HEK293 (cell line): Measurements from ENCODE around the gene EI24.

ENCODE experiments used
- ATF2 ChIP-seq: fragments of 450-650 bp; formaldehyde crosslinking; IDR thresholded peaks from 2 replicates; pipeline ENCODE4 v1.5.1; 2016; ENCODE audit warnings: missing biosample characterization, missing genetic modification characterization, low read depth
- FEZF1 ChIP-seq: fragments of 450-650 bp; formaldehyde crosslinking; IDR thresholded peaks from 2 replicates; pipeline ENCODE4 v1.5.1; 2016; ENCODE audit warnings: missing biosample characterization, missing genetic modification characterization
- GFI1B ChIP-seq: fragments of 450-650 bp; formaldehyde crosslinking; IDR thresholded peaks from 2 replicates; pipeline ENCODE4 v1.5.1; 2016; ENCODE audit warnings: missing biosample characterization, missing genetic modification characterization
- HIC1 ChIP-seq: fragments of 450-650 bp; formaldehyde crosslinking; IDR thresholded peaks from 2 replicates; pipeline ENCODE4 v1.5.1; 2016; ENCODE audit warnings: missing biosample characterization, missing genetic modification characterization
- KLF7 ChIP-seq: fragments of 450-650 bp; formaldehyde crosslinking; IDR thresholded peaks from 2 replicates; pipeline ENCODE4 v1.5.1; 2016; ENCODE audit warnings: missing biosample characterization, missing genetic modification characterization, borderline replicate concordance
- MYNN ChIP-seq: fragments of 450-650 bp; formaldehyde crosslinking; IDR thresholded peaks from 2 replicates; pipeline ENCODE4 v1.5.1; 2016; ENCODE audit warnings: missing biosample characterization, missing genetic modification characterization, borderline replicate concordance
- PRDM10 ChIP-seq: fragments of 450-650 bp; formaldehyde crosslinking; IDR thresholded peaks from 2 replicates; pipeline ENCODE4 v1.5.1; 2016; ENCODE audit warnings: missing biosample characterization, missing genetic modification characterization
- REPIN1 ChIP-seq: fragments of 450-650 bp; formaldehyde crosslinking; IDR thresholded peaks from 2 replicates; pipeline ENCODE4 v1.5.1; 2017; ENCODE audit warnings: missing biosample characterization, missing genetic modification characterization, low read depth
- REST ChIP-seq: fragments of 450-650 bp; formaldehyde crosslinking; IDR thresholded peaks from 2 replicates; pipeline ENCODE4 v1.5.1; 2016; ENCODE audit warnings: missing biosample characterization, missing genetic modification characterization
- YY1 ChIP-seq: fragments of 450-650 bp; formaldehyde crosslinking; IDR thresholded peaks from 2 replicates; pipeline ENCODE4 v1.5.1; 2018; ENCODE audit warnings: missing biosample characterization, missing genetic modification characterization
- ZBTB21 ChIP-seq: fragments of 450-650 bp; formaldehyde crosslinking; IDR thresholded peaks from 2 replicates; pipeline ENCODE4 v1.5.1; 2017; ENCODE audit warnings: missing biosample characterization, missing genetic modification characterization
- ZBTB6 ChIP-seq: fragments of 450-650 bp; formaldehyde crosslinking; IDR thresholded peaks from 2 replicates; pipeline ENCODE4 v1.5.1; 2017; ENCODE audit warnings: missing biosample characterization, missing genetic modification characterization
- ZNF169 ChIP-seq: fragments of 450-650 bp; formaldehyde crosslinking; IDR thresholded peaks from 2 replicates; pipeline ENCODE4 v1.5.1; 2016; ENCODE audit warnings: missing biosample characterization, missing genetic modification characterization
- ZNF18 ChIP-seq: fragments of 450-650 bp; formaldehyde crosslinking; IDR thresholded peaks from 2 replicates; pipeline ENCODE4 v1.5.1; 2016; ENCODE audit warnings: missing biosample characterization, missing genetic modification characterization
- ZNF239 ChIP-seq: fragments of 450-650 bp; formaldehyde crosslinking; IDR thresholded peaks from 2 replicates; pipeline ENCODE4 v1.5.1; 2016; ENCODE audit warnings: missing biosample characterization, missing genetic modification characterization
- ZNF423 ChIP-seq: fragments of 450-650 bp; formaldehyde crosslinking; IDR thresholded peaks from 2 replicates; pipeline ENCODE4 v1.5.1; 2016; ENCODE audit warnings: missing biosample characterization, missing genetic modification characterization
- ZNF501 ChIP-seq: fragments of 450-650 bp; formaldehyde crosslinking; IDR thresholded peaks from 2 replicates; pipeline ENCODE4 v1.5.1; 2016; ENCODE audit warnings: missing biosample characterization, missing genetic modification characterization
- ZNF513 ChIP-seq: fragments of 450-650 bp; IDR thresholded peaks from 2 replicates; pipeline ENCODE4 v1.5.1; 2018; ENCODE audit warnings: missing biosample characterization, missing genetic modification characterization
- ZNF514 ChIP-seq: fragments of 450-650 bp; formaldehyde crosslinking; IDR thresholded peaks from 2 replicates; pipeline ENCODE4 v1.5.1; 2016; ENCODE audit warnings: missing biosample characterization, missing genetic modification characterization
- ZNF600 ChIP-seq: fragments of 450-650 bp; formaldehyde crosslinking; IDR thresholded peaks from 2 replicates; pipeline ENCODE4 v1.5.1; 2016; ENCODE audit warnings: missing biosample characterization, missing genetic modification characterization
- ZNF791 ChIP-seq: fragments of 450-650 bp; formaldehyde crosslinking; IDR thresholded peaks from 2 replicates; pipeline ENCODE4 v1.5.1; 2016; ENCODE audit warnings: missing biosample characterization, missing genetic modification characterization
- ZSCAN5A ChIP-seq: fragments of 450-650 bp; formaldehyde crosslinking; IDR thresholded peaks from 2 replicates; pipeline ENCODE4 v1.5.1; 2016; ENCODE audit warnings: missing biosample characterization, missing genetic modification characterization

The EI24 gene

GRCh38 chr11:125625630-125626287 lies 56.5 kb downstream of the EI24 start (continued):
- TF ChIP-seq ATF2 (tag by site-specific recombination) (peak; percentile 77), ZNF600 (peak; percentile 78), ZBTB21 (tag by site-specific recombination) (peak; percentile 60), ZNF423 (tag by site-specific recombination) (no peak), ZNF514 (tag by site-specific recombination) (no peak), HIC1 (tag by site-specific recombination) (peak; percentile 95), ZSCAN5A (tag by site-specific recombination) (peak; percentile 46; the same call in 1 of the 2 replicates), ZNF239 (tag by site-specific recombination) (no peak; the same call in 1 of the 2 replicates), FEZF1 (tag by site-specific recombination) (0 out of 2 replicates have a peak, but pooled peaks have one; percentile 13), ZNF169 (tag by site-specific recombination) (no peak), PRDM10 (peak; percentile 72), KLF7 (tag by site-specific recombination) (peak; percentile 96), ZNF501 (peak; percentile 93), ZNF18 (tag by site-specific recombination) (peak; percentile 63), GFI1B (tag by site-specific recombination) (no peak), YY1 (peak; percentile 67), ZNF791 (no peak), REPIN1 (tag by site-specific recombination) (peak; percentile 83; the same call in 1 of the 2 replicates), ZBTB6 (tag by site-specific recombination) (no peak), REST (0 out of 2 replicates have a peak, but pooled peaks have one; percentile 10), MYNN (peak; percentile 39; the same call in 1 of the 2 replicates), ZNF513 (no peak)
